IMR-90 (cell line): ENCODE measurements around the gene STOML1.

Source experiments
- BHLHE40 ChIP-seq: fragments of 150-350 bp; IDR thresholded peaks from 2 replicates; pipeline ENCODE4 v1.6.1; 2016; ENCODE audit warnings: mild to moderate bottlenecking, low read depth, low read length
- CEBPB ChIP-seq: IDR thresholded peaks from 2 replicates; pipeline ENCODE4 v1.6.1; 2012; ENCODE audit warnings: low read depth, low read length, improper control_type of control experiment
- CTCF ChIP-seq: conservative IDR thresholded peaks from 2 replicates; pipeline ENCODE4 v1.5.1; 2012; ENCODE audit warnings: mild to moderate bottlenecking, low read depth, low read length, improper control_type of control experiment
- ELK1 ChIP-seq: fragments of 150-350 bp; IDR thresholded peaks from 2 replicates; pipeline ENCODE4 v1.6.1; 2016; ENCODE audit warnings: low read depth, mild to moderate bottlenecking, low read length, moderate library complexity, borderline replicate concordance
- FOS ChIP-seq: fragments of 150-350 bp; IDR thresholded peaks from 2 replicates; pipeline ENCODE4 v1.6.1; 2016; ENCODE audit warnings: low read depth, low read length
- MAZ ChIP-seq: IDR thresholded peaks from 2 replicates; pipeline ENCODE4 v1.6.1; 2012; ENCODE audit warnings: low read depth, mild to moderate bottlenecking, low read length, improper control_type of control experiment, moderate library complexity, borderline replicate concordance
- POLR2A ChIP-seq: IDR thresholded peaks from 2 replicates; pipeline ENCODE4 v1.6.1; 2012; ENCODE audit warnings: mild to moderate bottlenecking, low read depth, low read length
- RCOR1 ChIP-seq: IDR thresholded peaks from 2 replicates; pipeline ENCODE4 v1.6.1; 2012; ENCODE audit warnings: mild to moderate bottlenecking, low read length, improper control_type of control experiment; ENCODE audit not compliant: insufficient replicate concordance
- RFX5 ChIP-seq: IDR thresholded peaks from 2 replicates; pipeline ENCODE4 v1.8.0; 2012; ENCODE audit warnings: low read depth, mild to moderate bottlenecking, low read length, moderate library complexity
- SMC3 ChIP-seq: fragments of 150-350 bp; IDR thresholded peaks from 2 replicates; pipeline ENCODE4 v1.6.1; 2016; ENCODE audit warnings: low read depth, mild to moderate bottlenecking, antibody characterized with exemption, low read length, moderate library complexity
- USF2 ChIP-seq: fragments of 150-350 bp; IDR thresholded peaks from 2 replicates; pipeline ENCODE4 v1.6.1; 2017; ENCODE audit warnings: mild to moderate bottlenecking, antibody characterized with exemption, low read length, low read depth

GRCh38 chr15:74038707-74039655 lies 46.9 kb upstream of the STOML1 start:
- TF ChIP-seq POLR2A (no peak), SMC3 (no peak), FOS (no peak), CTCF (no peak), MAZ (no peak), RFX5 (no peak), CEBPB (no peak), RCOR1 (no peak), BHLHE40 (no peak), ELK1 (no peak), USF2 (no peak)
